GM12878 (cell line): ENCODE measurements around the gene TMEM255B. TPM values are rescaled to one million over a fixed set of nuclear protein-coding genes. Genes with fewer than 3 reads are reported as not detected.
"Not testable (repeated sequence)": the region's sequence is repeated elsewhere in the genome, so short reads cannot be mapped to it uniquely, and the experiment has no call there.

Experiments used
- ATAC-seq: fragments of 200-7000 bp; cut with Tn5 transposase; 3 replicates; pipeline ENCODE4 v1.9.1; 2020; ENCODE audit warnings: mild to moderate bottlenecking, moderate library complexity
- BruUV-seq: library from RNA; stranded (reverse); fragments of 400-500 nt; replicated peaks from 2 replicates; lab custom pipeline; 2021; lab: Mats Ljungman, UMichigan
- CTCF ChIA-PET: fragments of 300-600 bp; sonication (Branson Sonifier 250); formaldehyde crosslinking; extraction: SDS; loops from one replicate; lab custom pipeline; 2021; ENCODE audit warnings: inconsistent platforms; lab: Yijun Ruan, JAX
- POLR2A ChIA-PET: fragments of 350-600 bp; formaldehyde crosslinking; extraction: SDS; loops from one replicate; lab custom pipeline; 2021; ENCODE audit warnings: inconsistent platforms; lab: Charles Lee
- RAD21 ChIA-PET: fragments of 300-600 bp; sonication (Branson Sonifier 250); formaldehyde crosslinking; loops from one replicate; lab custom pipeline; 2023; ENCODE audit warnings: antibody characterized with exemption; ENCODE audit not compliant: unreplicated experiment; lab: Charles Lee
- SMC1A ChIA-PET: fragments of 300-600 bp; sonication (Branson Sonifier 250); formaldehyde crosslinking; loops from one replicate; lab custom pipeline; 2023; ENCODE audit not compliant: unreplicated experiment, uncharacterized antibody; lab: Charles Lee
- DNase-seq: peaks from one replicate; pipeline ENCODE4 v3.0.0-alpha.2; 2011; ENCODE audit warnings: low read depth, low spot score
- FAIRE-seq: peaks from 3 replicates; lab custom pipeline; 2011; peaks lifted over from hg19 to GRCh38; lab: Jason Lieb, UNC
- H2AFZ ChIP-seq: 2 replicates; pipeline ENCODE4 v1.6.0; 2011; ENCODE audit warnings: low read depth, low read length, control low read depth; ENCODE audit not compliant: control insufficient read depth
- H3K27ac ChIP-seq: 2 replicates; pipeline ENCODE4 v1.5.1; 2011; ENCODE audit warnings: control low read depth; ENCODE audit not compliant: control insufficient read depth, insufficient read depth
- H3K27me3 ChIP-seq, 2 experiments: replicated peaks in 1 of 2; 2 replicates each; pipeline versions ENCODE4 v1.6.0 to v1.6.1; 2011; ENCODE audit warnings: low read length in 1 of 2; ENCODE audit not compliant: control insufficient read depth in 2 of 2, insufficient read depth in 2 of 2
- H3K36me3 ChIP-seq, 2 experiments: 2 replicates each; pipeline ENCODE4 v1.5.1; 2011; ENCODE audit warnings: low read length in 1 of 2; ENCODE audit not compliant: control insufficient read depth in 2 of 2, insufficient read depth in 2 of 2
- H3K4me1 ChIP-seq: 2 replicates; pipeline ENCODE4 v1.6.1; 2011; ENCODE audit warnings: mild to moderate bottlenecking, low read length, moderate library complexity, mixed read lengths; ENCODE audit not compliant: control insufficient read depth, insufficient read depth
- H3K4me2 ChIP-seq: 2 replicates; pipeline ENCODE4 v1.6.0; 2011; ENCODE audit warnings: control low read depth; ENCODE audit not compliant: control insufficient read depth, insufficient read depth
- H3K4me3 ChIP-seq: fragments of 200-600 bp; sonication (generic); 2 replicates; pipeline ENCODE4 v1.5.1; 2016
- H3K79me2 ChIP-seq: 2 replicates; pipeline ENCODE4 v1.6.0; 2011; ENCODE audit warnings: low read length; ENCODE audit not compliant: control insufficient read depth, insufficient read depth
- H3K9ac ChIP-seq: 2 replicates; pipeline ENCODE4 v1.8.0; 2011; ENCODE audit warnings: low read length, control low read depth, mixed read lengths; ENCODE audit not compliant: control insufficient read depth, insufficient read depth
- H3K9me3 ChIP-seq: replicated peaks from 3 replicates; pipeline ENCODE4 v1.5.1; 2011; ENCODE audit warnings: mild to moderate bottlenecking, low read length; ENCODE audit not compliant: control insufficient read depth, insufficient read depth
- H4K20me1 ChIP-seq: 2 replicates; pipeline ENCODE4 v1.6.0; 2011; ENCODE audit not compliant: control insufficient read depth, insufficient read depth
- BCLAF1 ChIP-seq: fragments of 450-650 bp; IDR thresholded peaks from 2 replicates; pipeline ENCODE4 v1.6.1; 2017; ENCODE audit warnings: antibody characterized with exemption, mild to moderate bottlenecking, moderate library complexity
- BRCA1 ChIP-seq: IDR thresholded peaks from 2 replicates; pipeline ENCODE4 v1.6.1; 2011; ENCODE audit warnings: low read depth, low read length, improper control_type of control experiment
- CBX5 ChIP-seq: sonication (generic); IDR thresholded peaks from 2 replicates; pipeline ENCODE4 v1.6.1; 2016; ENCODE audit warnings: low read depth, moderate library complexity, mild to moderate bottlenecking, inconsistent platforms
- HCFC1 ChIP-seq: fragments of 150-350 bp; IDR thresholded peaks from 2 replicates; pipeline ENCODE4 v1.6.1; 2014; ENCODE audit warnings: low read length
- MEF2B ChIP-seq: fragments of 450-650 bp; IDR thresholded peaks from 2 replicates; pipeline ENCODE4 v1.6.1; 2018; ENCODE audit warnings: mild to moderate bottlenecking, moderate library complexity; ENCODE audit not compliant: partially characterized antibody, poor library complexity, severe bottlenecking
- NFXL1 ChIP-seq: fragments of 450-650 bp; IDR thresholded peaks from 2 replicates; pipeline ENCODE4 v1.6.1; 2017; ENCODE audit warnings: antibody characterized with exemption, mild to moderate bottlenecking, borderline replicate concordance
- RAD51 ChIP-seq: fragments of 450-650 bp; IDR thresholded peaks from 2 replicates; pipeline ENCODE4 v1.6.1; 2016; ENCODE audit warnings: moderate library complexity, mild to moderate bottlenecking, inconsistent platforms
- TAF1 ChIP-seq: IDR thresholded peaks from 2 replicates; pipeline ENCODE4 v1.6.1; 2011; ENCODE audit warnings: mild to moderate bottlenecking, low read depth, low read length, borderline replicate concordance
- TARDBP ChIP-seq: IDR thresholded peaks from 2 replicates; pipeline ENCODE4 v1.6.1; 2016; ENCODE audit warnings: borderline replicate concordance
- ZNF207 ChIP-seq: fragments of 450-650 bp; IDR thresholded peaks from 2 replicates; pipeline ENCODE4 v1.6.1; 2014; ENCODE audit warnings: antibody characterized with exemption, mild to moderate bottlenecking, borderline replicate concordance
- WGBS: methylation state at CpG from one replicate; pipeline ENCODE4 v1.1.6; 2016; ENCODE audit warnings: low lambda C conversion rate; ENCODE audit not compliant: insufficient replicate concordance, insufficient coverage; ENCODE audit errors: missing lambda C conversion rate; 5-methylcytosine and 5-hydroxymethylcytosine counted together
- in situ Hi-C: fragments of 300-500 bp; cut with MboI; formaldehyde crosslinking; loops from 9 replicates; pipeline ENCODE4 v1.14.3; 2018; ENCODE audit warnings: mixed read lengths
- intact Hi-C: fragments of 100-400 bp; cut with micrococcal nuclease; formaldehyde crosslinking; loops from one replicate; pipeline ENCODE4 v1.14.2; 2022; ENCODE audit not compliant: unreplicated experiment
- polyA plus RNA-seq, 11 experiments: library from polyadenylated mRNA; depleted of rRNA in 4 of 11; unstranded in 6 of 11; stranded (reverse) in 5 of 11; fragments of >200 nt; fragmentation: Nextera tagmentation in 4 of 11; fragmentation: Illumina TruSeq in 1 of 11; extraction: Ambion mirVana in 4 of 11; extraction: Trizol in 1 of 11; gene quantifications; 1 replicate in 1 of 11; 2 replicates in 10 of 11; pipeline versions ENCODE4 v1.2.1 to v1.2.3, GENCODE V29; 2011 to 2016; ENCODE audit warnings: inconsistent platforms in 2 of 11, missing spikeins in 2 of 11, low read depth in 1 of 11
- total RNA-seq, 4 experiments: library from RNA; depleted of rRNA in 3 of 4; stranded (reverse); fragments of >200 nt in 3 of 4; fragmentation: Illumina TruSeq in 1 of 4; extraction: Trizol in 1 of 4; gene quantifications; 2 replicates each; pipeline versions ENCODE4 v1.2.1 to v1.2.3, GENCODE V29; 2013 to 2021

The TMEM255B gene
- total and polyA plus RNA-seq, 10 of the 15 experiments (the other 5 are each of a cell fraction or from before 2014, with no cell fraction given), result 0.04 to 0.62 (median 0.13) TPM; not detected in 3

DNA sequence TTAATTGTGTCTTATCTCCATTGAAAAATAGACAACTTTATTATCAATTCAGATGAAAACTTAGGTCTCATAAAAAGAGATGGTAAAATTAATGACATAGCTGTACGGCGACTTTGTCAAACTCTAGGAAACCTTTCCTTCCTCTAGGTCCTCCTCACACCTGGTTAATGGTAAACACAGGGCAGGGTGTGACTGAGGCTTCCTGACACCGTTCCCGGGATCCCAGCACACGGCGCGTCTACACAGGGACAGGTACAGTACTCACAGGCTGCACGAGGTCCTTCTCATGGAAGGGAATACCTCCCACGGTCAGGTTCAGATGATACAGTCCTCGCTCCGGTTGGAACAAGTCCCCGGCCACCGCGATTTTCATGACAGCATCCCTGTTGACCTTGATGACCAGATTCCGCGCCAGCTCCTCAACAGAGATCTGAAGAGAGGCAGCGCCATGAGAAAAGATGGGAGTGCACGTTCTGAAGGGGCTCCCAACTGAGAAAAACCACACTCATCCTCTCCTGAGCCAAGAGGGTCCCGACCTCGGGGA lies 69.3 kb downstream of the TMEM255B start:
- TF ChIP-seq NFXL1 (no peak), HCFC1 (no peak), CBX5 (no peak), BCLAF1 (no peak), BRCA1 (no peak), RAD51 (no peak), ZNF207 (no peak), TARDBP (no peak), MEF2B (no peak), TAF1 (no peak)
- DNase-seq (no peak), ATAC-seq (no peak), FAIRE-seq (no peak)
- Histone ChIP-seq H3K27me3 (no peaks in the 10 kb centered on the region), H3K36me3 (no peaks in the 10 kb centered on the region), H3K4me2 (no peak overlapping the region), H3K79me2 (no peaks in the 10 kb centered on the region), H3K4me1 (no peaks in the 10 kb centered on the region), H3K9ac (no peak overlapping the region), H4K20me1 (no peaks in the 10 kb centered on the region), H3K4me3 (no peak overlapping the region), H3K9me3 (no peaks in the 10 kb centered on the region), H3K27ac (no peak overlapping the region), H2AFZ (no peak overlapping the region)
- in situ Hi-C loops, result no loop called here
- CTCF ChIA-PET, result no interaction called here
- POLR2A ChIA-PET, result no interaction called here
- RAD21 ChIA-PET, result no interaction called here
- intact Hi-C loops, result no loop called here
- SMC1A ChIA-PET, result no interaction called here
- 87% methylated on average over 20 of the region's 20 CpGs for WGBS
- no TSS peak for BruUV-seq

DNA sequence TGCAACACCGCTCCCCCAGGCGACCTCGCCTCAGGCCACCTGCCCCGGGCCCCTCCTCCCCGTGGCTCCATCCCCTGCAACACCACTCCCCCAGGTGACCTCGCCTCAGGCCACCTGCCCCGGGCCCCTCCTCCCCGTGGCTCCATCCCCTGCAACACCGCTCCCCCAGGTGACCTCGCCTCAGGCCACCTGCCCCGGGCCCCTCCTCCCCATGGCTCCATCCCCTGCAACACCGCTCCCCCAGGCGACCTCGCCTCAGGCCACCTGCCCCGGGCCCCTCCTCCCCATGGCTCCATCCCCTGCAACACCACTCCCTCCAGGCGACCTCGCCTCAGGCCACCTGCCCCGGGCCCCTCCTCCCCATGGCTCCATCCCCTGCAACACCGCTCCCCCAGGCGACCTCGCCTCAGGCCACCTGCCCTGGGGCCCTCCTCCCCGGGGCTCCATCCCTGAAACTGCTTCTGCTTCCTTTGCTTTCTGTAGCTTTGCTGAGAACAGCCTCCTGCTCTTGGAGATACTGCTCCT lies 71.5 kb downstream of the TMEM255B start:
- ATAC-seq, H3K36me3 ChIP-seq, RAD21 ChIA-PET, intact Hi-C loops, SMC1A ChIA-PET, H3K27ac ChIP-seq, POLR2A ChIA-PET, H3K4me1 ChIP-seq, H3K27me3 ChIP-seq, DNase-seq, H3K9me3 ChIP-seq, H2AFZ ChIP-seq, H4K20me1 ChIP-seq, H3K4me2 ChIP-seq, H3K9ac ChIP-seq, H3K79me2 ChIP-seq, H3K4me3 ChIP-seq, CTCF ChIA-PET, BruUV-seq, FAIRE-seq: not testable (repeated sequence)
- 57% methylated on average over 4 of the region's 22 CpGs for WGBS
- in situ Hi-C loops, result loop anchor here (10.0 kb wide), 1 partner anchor 64 kb away; no protein-coding TSS in a partner anchor
